ENCODE data around the gene MORC1. TPM values are rescaled to one million over a fixed set of nuclear protein-coding genes. Genes with fewer than 3 reads are reported as not detected.
"Not testable (repeated sequence)": the region's sequence is repeated elsewhere in the genome, so short reads cannot be mapped to it uniquely, and the experiment has no call there.

The MORC1 gene
- polyA plus RNA-seq (ENCODE audit: insufficient read length in 10 of 10): under 1 TPM in 1 of 10 donors, not detected in 9; 0.08 TPM
- long read RNA-seq, donor 1: 0 reads
- long read RNA-seq, donor 2: 0 reads
- long read RNA-seq, donor 3: 0 reads
- long read RNA-seq, donor 4: 0 reads
- long read RNA-seq, donor 5: 0 reads
- long read RNA-seq, donor 6: 0 reads
- long read RNA-seq, donor 7: 0 reads
- long read RNA-seq, donor 8: 0 reads
- long read RNA-seq, donor 9: 0 reads

DNA sequence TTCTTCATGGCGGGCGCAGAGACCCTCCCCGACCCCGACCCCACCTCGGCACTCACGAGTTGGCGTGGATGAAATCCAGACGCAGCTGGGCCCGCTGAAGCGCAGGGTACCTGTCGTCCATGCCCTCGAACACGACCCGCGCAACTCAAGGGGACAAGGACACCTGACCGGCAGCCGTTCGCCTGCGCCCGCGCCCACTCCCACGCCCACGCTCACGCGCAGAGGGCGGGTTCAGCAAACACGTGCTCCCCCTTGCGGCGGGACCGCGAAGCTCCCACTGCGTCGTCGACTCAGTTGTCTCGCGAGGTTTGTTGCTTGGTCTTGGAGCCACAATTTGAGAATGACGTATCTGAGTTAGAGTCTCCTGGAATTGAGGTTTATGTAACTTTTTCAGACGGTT, at the start of gene MORC1:
TSS of gene MORC1 (minus strand) at position 196 of the 400 bp plus-strand sequence. CDS start at position 121, 75 bp downstream.
- DNase-seq: no peak

DNA sequence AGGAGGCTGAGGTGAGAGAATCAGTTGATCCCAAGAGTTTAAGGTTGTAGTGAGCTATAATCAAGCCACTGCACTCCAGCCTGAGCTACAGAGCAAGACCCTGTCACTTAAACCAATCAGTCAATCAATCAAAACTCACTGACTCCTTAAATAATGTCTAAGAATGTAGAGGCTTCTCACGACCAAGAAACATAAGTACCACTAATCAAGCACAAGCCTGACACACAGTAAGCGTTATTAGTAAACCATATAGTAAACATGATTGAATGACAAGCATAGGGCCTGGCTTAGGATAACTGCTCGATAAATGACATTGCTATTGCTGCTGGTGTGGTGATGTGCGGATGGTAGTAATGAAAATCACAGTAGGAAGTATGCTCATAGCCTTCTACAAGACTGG, 48.0 kb upstream of the MORC1 start:
- no peak for DNase-seq

DNA sequence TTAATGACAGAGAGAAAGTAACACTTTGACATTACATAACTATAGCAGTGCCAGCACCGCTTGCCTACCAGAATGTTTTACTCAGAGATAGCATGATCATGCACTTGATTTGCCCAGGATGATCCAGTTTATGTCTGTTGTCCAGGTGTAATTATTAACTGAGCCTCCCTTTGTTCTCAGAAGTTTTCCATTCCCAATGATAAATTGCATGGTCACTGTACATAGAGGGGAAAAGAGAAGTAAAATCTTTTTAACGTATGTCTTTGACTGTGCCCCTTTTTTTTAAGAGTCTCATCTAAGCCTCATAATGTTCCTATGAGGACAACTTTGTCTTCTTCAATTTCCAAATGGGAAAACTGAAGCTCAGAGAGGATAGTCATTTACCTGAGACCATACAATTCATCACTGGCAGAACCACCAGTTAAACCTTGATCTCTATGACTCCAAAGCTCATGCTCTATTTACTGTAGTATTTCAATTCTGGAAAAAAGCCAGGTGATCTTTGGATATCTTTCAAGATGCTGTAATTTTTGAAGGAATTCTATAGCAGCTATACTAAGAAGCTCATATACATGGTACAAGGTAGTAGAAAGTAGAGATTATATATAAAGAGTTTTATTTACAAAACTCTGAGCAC, 43.7 kb upstream of the MORC1 start:
- no peak for DNase-seq

DNA sequence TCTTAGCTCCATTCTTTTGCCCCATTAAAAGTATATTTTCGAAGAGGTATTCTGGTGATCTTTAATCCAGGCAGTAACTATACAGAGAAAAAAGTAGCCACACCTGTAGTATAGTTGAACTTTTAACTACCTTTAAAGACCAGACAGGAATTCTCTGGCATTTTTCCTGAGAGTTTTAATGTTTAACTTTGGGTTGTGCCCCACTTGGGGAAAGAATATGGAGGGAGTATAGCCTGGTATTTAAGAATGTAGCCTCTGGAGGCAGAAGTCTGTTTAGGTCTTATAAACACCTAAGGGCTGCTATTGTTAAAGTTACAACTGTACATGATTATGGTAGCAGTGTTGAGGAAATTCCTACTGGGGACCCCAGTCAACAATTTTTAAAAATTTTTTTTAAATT, 37.9 kb upstream of the MORC1 start:
- no peak for DNase-seq

- no peak for DNase-seq
Measured at GRCh38 chr3:109154979-109155378, 37.0 kb upstream of the MORC1 start.

DNA sequence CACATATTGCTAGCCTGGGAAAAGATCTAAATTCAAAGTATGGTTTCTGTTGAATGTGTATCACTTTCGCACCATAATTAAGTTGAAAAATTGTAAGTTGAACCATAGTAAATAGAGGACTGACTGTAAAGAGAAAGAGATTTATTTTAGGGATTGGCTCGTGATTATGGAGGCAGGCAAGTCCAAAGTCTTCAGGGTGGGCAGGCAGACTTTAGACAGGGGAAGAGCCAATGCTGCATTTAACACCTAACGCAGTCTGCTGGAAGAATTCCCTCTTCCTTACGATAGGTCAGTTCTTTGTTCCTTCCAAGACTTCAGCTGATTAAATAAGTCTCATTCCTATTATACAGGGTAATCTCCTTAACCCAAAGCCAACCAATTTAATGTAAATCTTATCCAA, 34.4 kb upstream of the MORC1 start:
- DNase-seq: no peak

DNA sequence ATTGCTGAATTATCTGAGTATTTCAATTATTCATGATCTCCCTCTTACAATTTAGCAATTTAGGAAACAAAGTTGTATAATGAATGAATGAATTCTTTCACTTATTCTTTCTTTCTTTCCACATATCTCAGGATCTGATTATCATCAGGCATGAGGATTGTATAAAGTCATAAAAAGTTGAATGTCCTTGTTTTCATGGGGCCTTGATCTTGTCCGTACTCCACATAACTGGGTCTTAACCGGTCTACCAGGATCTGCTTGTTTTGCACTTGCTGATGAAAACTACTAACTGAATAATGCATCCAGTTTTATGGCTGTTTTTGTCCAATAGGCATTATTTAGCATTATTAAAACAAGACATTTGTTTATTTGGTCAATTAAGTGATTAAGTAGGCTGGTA, 31.1 kb upstream of the MORC1 start:
- DNase-seq: no peak

DNA sequence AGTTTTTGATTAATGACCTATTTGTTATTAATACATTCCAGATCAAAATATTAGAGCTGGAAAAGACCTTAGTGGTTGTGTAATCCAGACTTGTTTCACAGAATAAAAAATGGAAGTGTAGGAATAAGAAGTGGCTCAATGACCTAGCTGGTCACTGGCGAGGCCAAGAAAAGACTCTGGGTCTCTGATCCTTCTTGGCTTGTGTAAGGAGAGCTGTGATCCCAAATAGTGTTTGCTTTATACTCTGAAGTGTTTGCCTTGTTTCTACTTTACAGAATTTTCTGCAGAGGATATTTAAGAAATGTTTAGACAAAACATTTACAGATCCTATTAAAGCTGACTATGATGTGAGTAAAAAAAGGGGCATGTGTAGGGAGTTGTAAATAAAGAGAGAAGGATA, 25.7 kb upstream of the MORC1 start:
- no peak for DNase-seq

- DNase-seq: no peak
Measured at GRCh38 chr3:109140318-109140717, 22.4 kb upstream of the MORC1 start.

GRCh38 chr3:109137761-109138160, 19.8 kb upstream of the MORC1 start:
- DNase-seq: no peak

DNA sequence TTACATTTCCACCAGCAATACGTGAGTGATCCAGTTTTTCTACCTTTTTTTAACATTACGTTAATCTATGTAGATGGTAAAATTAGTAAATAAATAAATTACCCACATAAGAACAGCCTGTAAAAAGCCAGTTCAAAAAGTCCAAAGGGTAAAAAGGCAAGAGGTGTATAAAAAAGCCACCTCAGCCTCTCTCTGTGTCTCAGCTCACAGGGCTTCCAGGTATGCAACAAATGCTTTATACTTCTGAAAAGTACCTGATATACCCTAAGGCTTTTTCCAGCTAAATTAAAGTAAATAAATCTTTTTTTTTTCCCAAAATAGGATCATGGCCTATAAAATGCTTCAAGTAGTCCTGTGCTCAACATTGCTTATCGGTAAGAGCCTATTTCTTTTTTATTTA, 18.6 kb upstream of the MORC1 start, which contains the start of gene C3orf85:
TSS of gene C3orf85 (plus strand) at position 197 of the 400 bp plus-strand sequence. CDS start at position 326, 129 bp downstream.
- DNase-seq: no peak

GRCh38 chr3:109133474-109133816, 15.5 kb upstream of the MORC1 start:
- not testable (repeated sequence) for DNase-seq

GRCh38 chr3:109132801-109133473, 15.0 kb upstream of the MORC1 start:
- DNase-seq: no peak

GRCh38 chr3:109131276-109131675, 13.3 kb upstream of the MORC1 start:
- no peak for DNase-seq

DNA sequence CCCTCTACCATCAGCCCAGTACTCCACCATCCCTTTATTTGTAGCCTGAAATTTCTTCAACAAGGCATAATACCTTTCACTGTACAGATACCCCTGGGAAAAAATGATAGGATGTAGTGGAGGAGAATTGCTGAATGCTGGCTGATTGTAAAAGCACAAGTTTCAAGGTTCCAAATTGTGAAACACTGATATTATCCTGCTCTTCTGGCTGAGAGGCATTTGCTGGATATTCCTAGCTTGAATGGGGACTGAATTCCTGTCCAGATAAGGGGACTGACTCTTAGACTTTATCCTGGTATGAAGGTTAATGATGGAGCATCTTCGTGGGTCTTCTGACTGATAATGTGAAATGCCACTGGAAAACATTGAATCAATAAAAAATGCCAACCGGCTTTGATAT, 9.6 kb upstream of the MORC1 start:
- DNase-seq: no peak

DNA sequence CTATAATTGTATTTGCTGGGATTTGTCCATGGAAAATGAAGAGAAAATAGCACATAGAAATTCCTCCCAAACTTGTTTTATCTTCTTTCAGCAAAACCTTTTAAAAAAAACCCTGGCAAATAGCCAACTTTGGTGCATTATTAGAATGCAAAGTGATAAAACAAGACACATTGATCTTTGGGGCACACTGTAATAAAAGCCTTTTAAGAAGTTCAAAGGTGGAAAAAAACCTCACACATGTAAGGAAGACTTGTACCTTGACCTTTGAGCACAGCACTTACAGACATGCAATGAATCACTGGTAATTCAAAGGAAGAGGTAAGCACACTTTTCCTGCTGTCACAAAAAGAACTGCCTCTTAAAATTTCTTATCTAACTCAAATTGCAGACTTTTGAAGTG, 8.0 kb upstream of the MORC1 start:
- DNase-seq: no peak

DNA sequence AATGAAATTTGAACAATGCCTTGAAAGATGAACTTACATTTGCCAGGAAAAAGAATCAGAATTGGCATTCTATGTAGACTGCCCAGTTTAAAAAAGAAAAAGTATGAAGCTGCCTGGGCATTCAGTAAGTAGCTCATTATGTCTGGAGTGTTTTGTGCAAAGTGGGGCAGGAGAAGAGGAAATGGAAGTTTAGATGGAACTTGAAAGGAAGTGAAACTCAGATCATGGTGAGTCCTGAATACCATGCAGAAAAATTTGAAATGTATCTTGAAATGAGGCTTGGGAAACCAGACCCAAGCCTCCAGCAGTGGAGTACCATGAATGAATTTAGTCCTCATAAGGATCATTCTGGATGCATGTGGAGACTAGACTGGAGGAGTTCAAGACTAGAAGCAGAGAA, 4.8 kb upstream of the MORC1 start:
- no peak for DNase-seq

DNA sequence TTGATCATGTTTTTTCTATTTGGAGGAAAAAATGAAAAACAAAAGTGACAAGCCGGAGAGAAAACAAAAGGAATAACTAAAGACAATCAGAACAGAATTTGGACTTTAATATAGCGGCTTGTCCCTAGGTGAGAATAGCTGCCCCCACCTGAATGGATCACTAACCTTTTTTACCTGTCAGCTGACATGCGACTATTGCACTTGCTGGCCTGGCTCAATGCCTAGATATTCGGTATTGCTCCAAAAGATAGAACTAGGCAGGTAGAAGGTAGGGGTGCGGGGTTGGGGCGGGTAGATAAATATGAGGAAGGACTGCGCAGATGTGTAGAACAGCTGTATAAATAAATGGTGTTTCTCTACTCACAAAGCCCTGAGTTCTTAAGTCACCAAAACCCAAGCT, 650 bp upstream of the MORC1 start:
- no peak for DNase-seq

DNA sequence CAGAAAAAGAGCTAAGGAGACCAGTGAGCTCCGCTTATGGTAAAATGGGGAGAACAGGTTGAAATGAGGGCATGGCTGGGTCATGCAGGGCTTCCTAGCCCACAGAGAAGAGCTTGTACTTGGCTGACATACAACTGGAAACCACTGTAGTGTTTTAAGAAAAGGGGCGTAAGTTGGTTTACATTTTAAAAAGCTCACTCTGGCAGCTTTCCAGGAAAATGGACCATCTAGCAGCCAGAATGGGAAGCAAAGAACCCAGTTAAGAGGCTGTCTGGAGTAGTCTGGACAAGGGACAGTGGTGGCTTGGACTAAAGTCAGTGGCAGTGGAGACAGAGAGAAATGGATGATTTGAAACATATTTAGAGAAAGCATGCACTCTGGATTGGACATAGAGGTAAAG, 1.9 kb downstream of the MORC1 start:
- DNase-seq: no peak

- DNase-seq: no peak
Measured at GRCh38 chr3:109115451-109115850, 2.5 kb downstream of the MORC1 start.

DNA sequence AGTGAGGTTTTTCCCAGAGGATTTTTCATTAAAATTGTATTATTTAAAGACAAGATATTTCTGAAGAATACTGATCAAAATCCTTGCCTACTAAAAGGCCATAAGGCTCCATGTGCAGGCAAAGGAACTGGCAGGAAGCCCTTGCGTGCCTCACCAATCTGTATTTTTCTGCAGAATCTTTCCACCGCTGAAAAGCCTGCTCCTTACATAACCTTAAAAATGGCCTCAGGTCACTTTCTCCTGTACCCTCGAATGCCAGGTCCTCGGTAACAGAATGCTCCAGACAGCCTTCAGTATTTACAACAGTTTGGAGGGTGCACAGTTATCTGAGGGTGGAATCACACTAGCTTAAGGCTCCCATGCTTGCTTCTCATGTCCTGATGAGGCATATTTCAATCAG, 3.2 kb downstream of the MORC1 start:
- DNase-seq: no peak

GRCh38 chr3:109112946-109113760, 4.8 kb downstream of the MORC1 start:
- no peak for DNase-seq

GRCh38 chr3:109109574-109109973, 8.4 kb downstream of the MORC1 start:
- no peak for DNase-seq
